Measurements from ENCODE around the gene NOTCH2NLA. TPM values are rescaled to one million over a fixed set of nuclear protein-coding genes. Genes with fewer than 3 reads are reported as not detected.
"Not testable (repeated sequence)": the region's sequence is repeated elsewhere in the genome, so short reads cannot be mapped to it uniquely, and the experiment has no call there.

Gene NOTCH2NLA
- total RNA-seq, 1 donor from 2014 or later, result 42.8 TPM

DNA sequence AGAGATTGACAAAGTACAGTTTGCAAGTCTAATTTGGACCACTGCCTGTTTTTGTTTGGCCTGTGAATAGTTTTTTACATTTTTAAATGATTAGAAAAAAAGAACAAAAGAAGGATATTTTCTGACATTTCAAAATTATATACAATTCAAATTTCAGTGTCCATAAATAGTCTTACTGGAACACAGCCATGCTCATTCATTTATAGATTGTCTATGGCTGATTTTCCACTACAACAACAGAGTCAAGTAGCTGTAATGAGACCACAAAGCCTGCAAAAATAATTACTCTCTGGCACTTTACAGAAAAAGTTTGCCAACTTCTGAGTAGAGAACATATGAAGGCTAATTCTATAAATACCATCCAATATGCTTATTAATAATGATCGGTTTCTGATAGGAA is 61.1 kb downstream of the NOTCH2NLA start:
- intact Hi-C loops (cut with micrococcal nuclease), result not testable (repeated sequence)

DNA sequence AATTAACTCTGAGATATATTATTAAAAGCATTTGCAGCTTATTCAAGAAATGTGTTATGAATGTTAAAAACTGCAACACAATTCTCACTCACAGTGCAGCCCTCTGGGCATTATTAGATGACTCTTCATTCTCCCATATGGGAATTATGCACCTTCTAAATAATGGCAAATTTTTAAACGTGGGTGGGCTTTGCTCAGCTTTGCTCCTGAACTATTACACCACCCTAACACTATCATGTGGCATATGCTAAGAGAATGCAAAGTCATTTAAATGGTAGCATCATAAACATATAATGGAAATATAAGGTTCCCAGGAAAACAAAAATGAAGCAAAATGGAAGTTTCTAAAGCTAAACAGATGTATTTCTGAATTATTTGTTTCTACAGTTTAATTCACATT is 61.5 kb downstream of the NOTCH2NLA start:
- intact Hi-C loops (cut with micrococcal nuclease), result not testable (repeated sequence)

GRCh38 chr1:146144465-146144864 is 84.4 kb downstream of the NOTCH2NLA start, which contains the start of gene NBPF10:
NBPF10 (minus strand) TSS chr1:146144804; CDS start chr1:146144769, 35 bp downstream.
- intact Hi-C loops (cut with micrococcal nuclease), result not testable (repeated sequence)

Other genes with a start within 250 kb of the NOTCH2NLA start
- 226 and 231 TPM in 2 replicates for gene TXNIP, start 232.4 kb downstream of the NOTCH2NLA start, total RNA-seq
- gene HJV, start 207.3 kb downstream of the NOTCH2NLA start, total RNA-seq, result not detected in 2 replicates
- 4.2 and 4.5 TPM in 2 replicates for gene NBPF10, start 84.2 kb downstream of the NOTCH2NLA start, total RNA-seq

All from T-helper 2 cell treated with Interferon-gamma antibody and Interleukin-4, amounts not matched to agents 100 ng/mL and 5 ng/mL, for 36 hours (primary cell).